GM19397 (cell line): ENCODE results near the gene BTBD9.

ENCODE experiments used
- ATAC-seq: cut with Tn5 transposase; IDR thresholded peaks from one replicate; pipeline ENCODE4 v1.9.1; 2021; ENCODE audit warnings: mild to moderate bottlenecking, moderate library complexity; ENCODE audit not compliant: unreplicated experiment

BTBD9 gene

DNA sequence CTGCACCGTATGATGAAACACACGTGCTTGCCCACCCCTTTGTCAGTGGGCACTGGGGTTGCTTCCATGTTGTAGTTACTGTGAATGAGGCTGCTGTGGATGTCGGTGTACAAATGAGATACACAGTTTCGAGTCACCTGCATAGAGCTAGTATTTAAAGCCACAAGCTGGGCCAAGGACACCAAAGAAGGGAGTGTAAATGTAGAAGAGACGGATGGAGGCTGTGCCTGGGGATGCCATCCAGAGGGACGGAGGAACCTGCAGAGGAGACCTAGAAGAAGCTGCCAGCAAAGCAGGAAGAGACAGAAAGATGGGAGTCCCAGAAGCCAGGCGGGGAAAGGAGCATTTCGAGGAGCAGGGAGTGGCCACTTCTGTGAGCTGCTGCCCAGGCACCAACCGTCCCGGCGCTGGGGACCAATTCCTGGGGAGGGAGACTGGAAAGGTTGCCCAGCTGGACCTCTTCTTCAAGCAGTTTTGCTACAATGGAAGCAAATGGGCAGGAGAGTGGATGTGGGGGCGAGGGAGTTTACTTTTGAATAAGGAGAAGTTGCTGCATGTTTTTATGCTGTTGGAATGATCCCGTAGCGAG is 480.9 kb downstream of the BTBD9 start:
- no peak for ATAC-seq

GRCh38 chr6:38157905-38158304 is 481.8 kb downstream of the BTBD9 start:
- no peak for ATAC-seq

DNA sequence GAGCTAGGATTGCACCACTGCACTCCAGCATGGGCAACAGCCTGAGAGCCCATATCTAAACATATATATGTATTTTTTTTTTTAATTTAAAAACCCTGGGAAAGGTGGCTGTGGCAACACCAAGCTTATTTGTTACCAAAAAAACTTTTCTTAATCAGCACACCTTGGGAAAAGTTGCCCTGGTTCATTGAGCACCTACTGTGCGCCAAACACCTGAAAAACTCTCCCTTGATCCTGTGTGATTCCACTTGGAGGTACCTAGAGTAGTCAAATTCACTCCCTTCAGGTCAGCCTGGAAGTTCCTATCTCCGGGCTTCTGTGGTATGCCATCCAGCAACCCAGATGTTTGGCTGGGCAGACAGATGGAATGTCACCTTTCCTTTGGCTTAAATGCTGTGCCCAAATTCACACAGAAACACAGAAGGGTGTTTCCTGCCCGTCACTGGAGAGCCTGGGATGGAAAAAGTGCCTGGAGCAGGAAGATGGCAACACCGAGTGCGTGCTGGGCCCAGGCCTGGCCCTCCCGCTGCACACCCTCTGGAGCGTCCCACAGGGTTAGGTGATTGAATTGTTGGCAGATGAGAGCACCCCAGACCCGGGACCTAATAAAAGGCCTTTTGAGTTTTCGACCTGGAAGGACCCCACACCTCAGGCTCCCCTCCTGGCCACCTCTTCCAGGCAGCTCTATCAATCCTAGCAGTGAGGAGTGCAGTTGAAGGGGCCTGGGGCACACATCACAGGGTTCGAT is 482.7 kb downstream of the BTBD9 start:
- ATAC-seq, result no peak

- no peak for ATAC-seq
Measured at GRCh38 chr6:38155621-38156204, 484.0 kb downstream of the BTBD9 start.

GRCh38 chr6:38155144-38155543 is 484.6 kb downstream of the BTBD9 start:
- no peak for ATAC-seq

- ATAC-seq, result no peak
Measured at GRCh38 chr6:38154731-38155130, 485.0 kb downstream of the BTBD9 start.

DNA sequence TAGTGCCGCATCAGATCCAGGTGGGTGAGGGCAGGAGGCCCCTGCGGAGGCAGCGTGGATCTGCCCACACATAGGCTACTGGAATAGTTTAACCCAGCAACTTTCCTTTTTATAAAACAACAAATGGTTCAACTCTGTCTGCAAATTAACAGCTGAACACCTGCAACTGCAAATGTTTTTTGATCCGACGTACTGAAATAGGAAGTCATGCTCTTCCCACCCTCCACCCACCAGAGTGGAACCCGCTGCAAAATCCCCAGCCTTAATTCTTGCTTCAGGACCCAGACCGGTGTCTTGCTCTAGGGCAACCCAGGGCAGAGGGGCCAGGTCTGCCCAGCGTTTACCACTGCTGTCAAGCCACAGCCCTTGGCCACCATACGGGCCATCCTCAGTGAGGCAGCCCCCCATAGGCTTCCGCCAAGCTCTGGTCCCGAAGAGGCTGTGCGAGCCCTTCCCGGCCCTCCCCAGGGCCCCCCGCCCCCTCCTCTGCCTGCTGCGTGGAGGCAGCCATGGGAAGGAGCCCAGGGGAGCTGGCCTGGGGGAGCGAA is 485.9 kb downstream of the BTBD9 start:
- no peak for ATAC-seq

DNA sequence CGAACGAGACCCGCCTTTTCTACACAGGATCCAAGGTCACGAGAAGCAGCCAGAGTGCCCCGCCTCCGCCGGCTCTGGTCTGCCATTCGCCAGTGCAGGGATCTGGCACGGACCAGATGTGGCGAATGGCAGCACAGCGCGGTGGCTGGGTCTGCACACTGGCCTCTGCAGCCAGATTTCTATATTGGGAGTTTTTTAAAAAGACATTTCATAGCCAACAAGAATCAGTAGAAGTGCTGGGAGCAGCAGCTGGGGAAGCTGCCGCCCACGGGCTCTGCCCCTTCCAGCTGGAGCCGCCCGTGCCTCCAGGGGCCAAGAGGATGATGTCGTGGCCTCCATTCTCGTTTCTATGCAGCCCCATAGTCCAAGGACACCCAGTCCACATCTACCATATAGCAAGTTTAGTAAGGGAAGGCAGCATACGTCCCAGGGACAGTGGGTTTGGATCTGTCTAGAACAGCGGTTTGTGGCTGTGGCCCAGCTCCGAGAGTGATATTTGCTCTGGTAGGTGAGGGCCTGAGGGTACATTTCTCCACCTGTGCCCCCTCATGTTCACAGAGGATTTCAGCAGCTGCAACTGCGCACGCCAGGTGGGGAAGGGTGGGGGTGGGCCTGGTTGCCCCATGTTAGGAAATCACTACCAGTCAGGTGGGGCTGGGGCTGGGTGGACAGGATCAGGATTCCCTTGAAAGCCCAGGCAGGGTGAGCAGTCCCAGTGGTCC is 486.5 kb downstream of the BTBD9 start:
- ATAC-seq, result no peak

DNA sequence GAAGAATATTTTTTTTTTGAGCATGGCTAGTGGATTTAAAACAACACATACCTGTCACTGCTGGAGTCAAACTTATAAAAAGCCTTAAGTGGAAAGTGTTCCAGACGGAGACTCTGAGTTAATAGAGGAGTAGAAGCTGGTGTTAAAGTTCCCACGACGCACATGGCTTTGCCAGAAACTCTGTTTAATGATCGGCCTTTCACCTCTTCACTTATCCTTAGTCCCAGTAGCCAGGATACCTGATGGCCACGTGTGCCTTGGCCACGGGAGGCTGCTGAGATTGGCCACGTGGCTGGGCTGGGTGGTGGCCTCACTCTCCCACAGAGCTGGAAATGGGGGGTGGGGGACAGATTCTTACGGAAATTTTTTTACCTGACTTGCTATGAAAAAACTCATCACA is 487.1 kb downstream of the BTBD9 start:
- ATAC-seq, result no peak

GRCh38 chr6:38151580-38152500 is 487.9 kb downstream of the BTBD9 start:
- ATAC-seq, result no peak

- no peak for ATAC-seq
Measured at GRCh38 chr6:38150681-38151296, 488.9 kb downstream of the BTBD9 start.

DNA sequence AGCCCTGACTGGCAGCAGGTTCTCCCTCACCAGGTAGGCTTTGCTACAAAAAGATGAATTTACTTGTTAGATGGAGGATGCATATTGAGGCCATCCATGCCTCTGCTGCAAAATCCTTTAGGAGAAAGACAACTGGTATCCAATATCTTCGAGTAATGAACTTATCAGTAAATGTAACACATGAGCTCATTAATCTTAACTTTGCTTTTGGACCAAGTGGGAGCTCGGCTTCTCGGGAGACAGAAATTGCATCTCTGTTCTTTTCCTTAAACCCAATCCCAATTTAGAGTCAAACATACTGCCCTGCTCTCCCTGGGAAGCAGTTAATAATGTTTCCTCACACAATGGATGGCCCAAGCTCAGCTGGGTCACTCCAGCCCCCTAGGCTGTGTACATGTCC is 489.7 kb downstream of the BTBD9 start:
- no peak for ATAC-seq

- no peak for ATAC-seq
Measured at GRCh38 chr6:38149531-38149930, 490.2 kb downstream of the BTBD9 start.

- no peak for ATAC-seq
Measured at GRCh38 chr6:38148606-38149005, 491.1 kb downstream of the BTBD9 start.

DNA sequence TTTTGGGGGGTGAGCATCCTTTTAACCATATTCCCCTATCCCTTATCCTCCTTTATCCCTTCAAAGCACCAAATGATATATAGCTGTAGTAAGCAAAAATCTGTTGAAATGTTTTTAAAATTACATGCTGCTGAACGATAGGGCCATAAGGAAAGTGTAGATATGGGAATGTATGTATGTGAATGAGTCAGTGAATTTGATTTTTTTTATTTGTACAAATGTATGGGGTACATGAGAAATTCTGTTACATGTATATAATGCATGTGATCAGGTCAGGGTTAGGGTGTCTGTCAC is 493.0 kb downstream of the BTBD9 start:
- ATAC-seq, result no peak

- ATAC-seq, result no peak
Measured at GRCh38 chr6:38146021-38146733, 493.6 kb downstream of the BTBD9 start.

DNA sequence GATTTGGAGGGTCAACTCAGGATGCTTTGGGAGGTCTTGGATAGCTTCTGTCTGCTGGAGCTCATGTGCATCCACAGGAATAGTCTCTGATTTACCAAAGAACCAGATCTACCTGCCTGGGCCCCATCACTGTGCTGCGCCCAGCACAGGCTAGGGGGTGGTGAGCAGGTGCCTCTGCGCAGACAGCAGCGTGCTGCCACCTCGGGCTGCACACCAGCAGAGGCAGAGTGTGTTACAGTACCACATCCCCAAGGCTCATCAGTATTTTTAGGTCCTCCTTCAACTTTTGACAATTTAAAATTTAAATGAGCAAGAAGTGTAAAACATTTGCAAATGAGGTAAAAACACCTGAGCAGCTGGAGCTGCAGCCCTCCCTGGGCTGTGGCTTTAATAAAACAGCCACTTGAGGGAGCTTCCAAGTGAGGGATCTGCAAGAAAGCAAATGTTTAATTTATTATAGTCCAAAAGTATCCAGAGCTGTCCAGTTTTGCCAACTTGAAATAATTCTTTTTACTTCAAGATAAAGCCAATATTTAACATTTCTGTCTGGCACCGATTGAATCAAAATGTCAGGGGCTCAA is 495.3 kb downstream of the BTBD9 start:
- no peak for ATAC-seq

- ATAC-seq, result no peak
Measured at GRCh38 chr6:38143191-38144150, 496.3 kb downstream of the BTBD9 start.
